ENCODE data around the gene MRM1.

Gene MRM1

DNA sequence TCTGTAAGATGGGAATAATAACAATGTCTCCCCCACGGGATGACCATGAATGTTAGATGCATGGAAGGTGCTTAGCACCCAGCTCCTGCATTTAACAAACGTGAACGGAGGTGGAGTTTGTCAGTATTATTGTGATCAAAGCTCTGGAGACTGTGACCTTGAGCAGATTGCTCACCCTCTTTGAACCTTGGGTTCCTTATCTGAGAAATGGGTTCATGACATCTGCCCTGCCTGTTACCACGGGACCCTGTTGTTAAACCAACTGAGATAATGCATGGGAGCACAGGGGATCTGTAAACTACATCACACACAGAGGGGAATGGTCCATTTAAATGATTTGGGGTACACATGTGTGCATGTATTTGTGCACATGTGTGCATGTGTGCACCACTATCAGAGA lies 29.6 kb downstream of the MRM1 start:
- no peaks in the 10 kb centered on the region for H3K9me3 Mint-ChIP-seq
- peaks cover 0 to 3% of the 10 kb centered on the region in 2 donors for H3K36me3 Mint-ChIP-seq
- peaks cover 20 to 31% of the 10 kb centered on the region in 2 donors for H3K27me3 Mint-ChIP-seq
- DNase-seq (no peak), ATAC-seq (replicated peaks) (no peak)
- H3K4me1 Mint-ChIP-seq = peaks cover 4 to 10% of the 10 kb centered on the region in 2 donors
- no peak overlapping the region for H3K4me3 Mint-ChIP-seq
- H3K27ac Mint-ChIP-seq = no peak overlapping the region

DNA sequence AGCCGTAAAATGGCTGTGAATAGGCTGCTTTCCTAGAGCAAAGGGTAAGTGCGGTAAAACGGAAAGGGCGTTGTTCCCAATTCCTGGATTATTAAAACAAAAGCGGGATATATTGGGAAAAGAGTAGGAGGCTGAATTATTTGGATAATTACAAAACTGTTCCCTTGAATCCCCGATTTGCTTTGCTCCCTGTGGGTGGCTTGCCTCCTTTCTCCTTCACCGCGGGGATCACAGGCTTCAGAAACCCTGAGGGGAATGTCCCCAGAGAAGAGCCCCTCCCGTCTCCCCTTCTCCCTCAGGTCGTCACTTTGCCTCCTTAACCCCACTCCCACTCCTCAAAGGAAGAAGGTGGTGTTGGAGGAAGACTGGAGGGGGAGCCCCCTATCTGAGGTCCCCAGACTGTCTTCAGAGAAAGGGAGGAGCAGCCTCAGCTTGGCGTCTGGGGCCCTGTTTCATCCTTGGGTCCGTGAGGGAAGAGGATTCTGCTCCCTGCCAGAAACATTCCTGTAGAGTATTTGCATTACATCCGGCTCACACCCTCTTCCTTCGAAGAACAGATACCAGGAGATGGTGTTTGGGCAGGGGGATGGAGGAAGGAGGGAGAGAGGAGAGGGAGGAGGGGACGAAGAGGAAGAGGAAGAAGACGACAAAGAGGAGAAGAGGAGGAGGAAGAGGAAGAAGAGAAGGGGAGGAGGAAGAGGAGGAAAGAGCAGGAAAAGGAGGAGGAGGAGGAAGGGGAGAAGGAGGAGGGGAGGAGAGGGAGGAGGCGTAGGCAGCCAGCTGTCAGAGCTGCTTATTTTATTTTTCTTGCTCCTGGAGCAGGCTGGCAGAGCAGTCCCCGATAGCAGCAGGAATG lies 31.8 kb downstream of the MRM1 start:
- no peak for DNase-seq
- no peak overlapping the region for H3K27ac Mint-ChIP-seq
- peaks cover 0 to 3% of the 10 kb centered on the region in 2 donors for H3K36me3 Mint-ChIP-seq
- H3K27me3 Mint-ChIP-seq = peaks cover 23 to 40% of the 10 kb centered on the region in 2 donors
- no peak overlapping the region for H3K4me3 Mint-ChIP-seq
- H3K9me3 Mint-ChIP-seq = no peaks in the 10 kb centered on the region
- H3K4me1 Mint-ChIP-seq = peaks cover 4 to 10% of the 10 kb centered on the region in 2 donors
- no peak for ATAC-seq (replicated peaks)

DNA sequence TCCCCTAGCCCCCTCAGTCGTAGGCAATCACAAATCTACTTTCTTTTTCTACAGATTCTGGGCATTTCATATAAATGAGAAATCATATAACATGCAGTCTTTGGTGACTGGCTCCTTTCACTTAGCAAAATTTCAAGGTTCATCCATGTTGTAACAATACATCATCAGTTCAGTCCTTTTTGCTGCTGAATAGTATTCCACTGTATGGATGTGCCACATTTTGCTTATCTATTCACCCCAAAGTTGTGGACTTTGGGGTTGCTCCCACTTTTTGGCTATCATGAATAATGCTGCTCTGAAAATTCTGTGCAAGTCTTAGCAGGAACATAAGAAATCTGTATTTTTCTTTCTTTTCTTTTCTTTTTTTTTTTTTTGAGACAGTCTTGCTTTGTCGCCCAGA lies 39.0 kb downstream of the MRM1 start:
- Mint-ChIP-seq H3K27ac (no peak overlapping the region), H3K9me3 (no peaks in the 10 kb centered on the region), H3K36me3 (no peaks in the 10 kb centered on the region), H3K27me3 (peaks cover 62 to 77% of the 10 kb centered on the region in 2 donors), H3K4me1 (peaks cover 8 to 20% of the 10 kb centered on the region in 2 donors), H3K4me3 (no peak overlapping the region)
- no peak for ATAC-seq (replicated peaks)
- no peak for DNase-seq

DNA sequence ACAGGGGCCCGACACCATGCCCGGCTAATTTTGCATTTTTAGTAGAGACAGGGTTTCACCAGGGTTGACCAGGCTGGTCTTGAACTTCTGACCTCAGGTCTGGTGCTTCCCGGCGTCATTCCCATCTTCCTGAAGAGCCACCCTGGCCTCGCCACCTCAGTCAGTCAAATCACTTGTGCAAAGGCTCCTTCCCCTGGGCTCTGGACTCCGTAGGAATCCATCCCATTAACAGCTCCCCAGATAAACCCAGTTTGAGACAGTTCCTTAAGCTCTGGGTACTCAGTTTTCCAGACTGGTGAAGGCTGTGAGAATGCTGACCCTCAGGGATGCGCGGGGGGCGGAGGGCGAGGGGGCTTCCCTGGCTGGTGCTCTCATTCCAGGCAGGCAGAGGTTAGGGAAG lies 39.5 kb downstream of the MRM1 start:
- ATAC-seq (replicated peaks) (no peak), DNase-seq (no peak)
- no peak overlapping the region for H3K27ac Mint-ChIP-seq
- H3K36me3 Mint-ChIP-seq = no peaks in the 10 kb centered on the region
- no peaks in the 10 kb centered on the region for H3K9me3 Mint-ChIP-seq
- no peak overlapping the region for H3K4me3 Mint-ChIP-seq
- H3K4me1 Mint-ChIP-seq = peaks cover 8 to 20% of the 10 kb centered on the region in 2 donors
- H3K27me3 Mint-ChIP-seq = peaks cover 64 to 80% of the 10 kb centered on the region in 2 donors

- DNase-seq = no peak
- peak in 1 of 2 donors; percentile 12 for ATAC-seq (replicated peaks)
- Mint-ChIP-seq H3K27me3 (peaks cover 70 to 85% of the 10 kb centered on the region in 2 donors), H3K4me3 (peak overlapping the region; percentile 81 to 82), H3K36me3 (no peaks in the 10 kb centered on the region), H3K27ac (no peak overlapping the region), H3K9me3 (no peaks in the 10 kb centered on the region), H3K4me1 (peaks cover 8 to 20% of the 10 kb centered on the region in 2 donors)
Observed at GRCh38 chr17:36641331-36641876, 40.0 kb downstream of the MRM1 start.

- peaks cover 78 to 92% of the 10 kb centered on the region in 2 donors for H3K27me3 Mint-ChIP-seq
- no peaks in the 10 kb centered on the region for H3K9me3 Mint-ChIP-seq
- peaks cover 8 to 20% of the 10 kb centered on the region in 2 donors for H3K4me1 Mint-ChIP-seq
- no peaks in the 10 kb centered on the region for H3K36me3 Mint-ChIP-seq
- H3K4me3 Mint-ChIP-seq = peak overlapping the region; percentile 81 to 82
- peak; percentile 20 to 34 for ATAC-seq (replicated peaks)
- DNase-seq = no peak
- peak overlapping the region; percentile 52 for H3K27ac Mint-ChIP-seq
Observed at GRCh38 chr17:36641877-36642845, 40.8 kb downstream of the MRM1 start.

DNA sequence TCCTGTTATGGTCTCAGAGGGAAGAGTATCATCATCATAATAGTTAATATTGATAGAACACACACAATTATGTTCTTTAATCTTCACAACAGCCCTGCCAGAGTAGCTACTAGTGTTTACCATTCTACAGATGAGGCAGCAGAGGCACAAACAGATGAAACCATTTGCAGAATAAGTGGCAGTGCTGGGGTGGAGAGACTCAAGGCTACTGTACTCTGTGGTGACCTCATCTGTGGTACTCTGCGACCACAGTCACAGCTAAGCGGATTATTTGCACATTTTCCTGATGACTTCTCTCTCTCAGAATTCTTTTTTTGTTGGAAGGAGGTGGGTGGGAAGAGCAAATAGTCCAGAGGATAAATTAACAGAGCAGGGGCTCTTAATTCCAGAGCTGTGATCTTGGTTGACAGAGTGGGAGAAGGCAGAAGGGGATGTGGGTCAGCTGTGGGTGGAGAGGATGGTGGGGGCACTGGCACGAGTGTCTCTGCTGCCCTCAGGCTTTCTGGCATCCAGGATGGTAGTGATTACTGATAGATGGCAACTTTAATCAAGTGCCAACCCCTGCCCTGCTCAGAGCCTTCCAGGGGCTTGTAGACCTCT lies 41.8 kb downstream of the MRM1 start:
- Mint-ChIP-seq H3K4me1 (peaks cover 8 to 20% of the 10 kb centered on the region in 2 donors), H3K36me3 (no peaks in the 10 kb centered on the region), H3K4me3 (no peak overlapping the region), H3K9me3 (no peaks in the 10 kb centered on the region), H3K27me3 (peaks cover 75 to 93% of the 10 kb centered on the region in 2 donors), H3K27ac (no peak overlapping the region)
- DNase-seq (no peak), ATAC-seq (replicated peaks) (no peak)

- Mint-ChIP-seq H3K9me3 (no peaks in the 10 kb centered on the region), H3K27ac (no peak overlapping the region), H3K4me3 (no peak overlapping the region), H3K4me1 (peaks cover 8 to 20% of the 10 kb centered on the region in 2 donors), H3K36me3 (no peaks in the 10 kb centered on the region), H3K27me3 (peaks cover 70 to 98% of the 10 kb centered on the region in 2 donors)
- ATAC-seq (replicated peaks) (no peak), DNase-seq (no peak)
Observed at GRCh38 chr17:36645422-36645821, 44.0 kb downstream of the MRM1 start.

- peaks cover 66 to 95% of the 10 kb centered on the region in 2 donors for H3K27me3 Mint-ChIP-seq
Observed at GRCh38 chr17:36647636-36648035, 46.3 kb downstream of the MRM1 start.

GRCh38 chr17:36650096-36650775 lies 48.9 kb downstream of the MRM1 start:
- Mint-ChIP-seq H3K4me3 (no peak overlapping the region), H3K4me1 (no peaks in the 10 kb centered on the region), H3K9me3 (no peaks in the 10 kb centered on the region), H3K27ac (no peak overlapping the region), H3K36me3 (no peaks in the 10 kb centered on the region), H3K27me3 (peaks cover 62 to 90% of the 10 kb centered on the region in 2 donors)
- ATAC-seq (replicated peaks) = no peak
- no peak for DNase-seq

More at GRCh38 chr17:36647636-36648035, 46.3 kb downstream of the MRM1 start:
- no peak for DNase-seq
- Mint-ChIP-seq H3K4me1 (peaks cover 2 to 4% of the 10 kb centered on the region in 2 donors), H3K27ac (no peak overlapping the region), H3K9me3 (no peaks in the 10 kb centered on the region), H3K4me3 (no peak overlapping the region), H3K36me3 (no peaks in the 10 kb centered on the region)
- no peak for ATAC-seq (replicated peaks)

DNA sequence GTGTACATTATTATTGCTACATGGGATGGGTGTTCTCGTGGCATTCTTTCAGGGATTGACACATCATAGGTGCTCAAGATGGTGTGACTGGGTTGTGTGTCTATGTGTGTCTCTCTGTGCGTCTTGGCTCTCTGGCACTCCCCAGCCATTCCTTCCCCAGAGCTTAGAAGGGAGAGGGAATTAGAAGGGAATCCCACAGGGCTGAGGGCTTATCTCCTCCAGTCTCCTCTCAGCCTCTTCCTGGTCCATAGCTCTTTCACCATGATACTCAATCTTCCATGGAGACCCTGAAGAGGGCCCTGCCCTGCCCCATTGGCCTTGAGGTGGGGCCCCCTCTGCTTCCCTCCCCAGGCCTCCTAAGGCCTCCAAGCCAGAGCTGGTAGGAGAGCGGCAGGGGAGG lies 52.0 kb downstream of the MRM1 start:
- no peak for DNase-seq
- peaks cover 69 to 91% of the 10 kb centered on the region in 2 donors for H3K27me3 Mint-ChIP-seq
- H3K36me3 Mint-ChIP-seq = no peaks in the 10 kb centered on the region
- ATAC-seq (replicated peaks) = no peak
- peaks cover 12 to 13% of the 10 kb centered on the region in 2 donors for H3K4me1 Mint-ChIP-seq
- no peak overlapping the region for H3K27ac Mint-ChIP-seq
- no peaks in the 10 kb centered on the region for H3K9me3 Mint-ChIP-seq
- no peak overlapping the region for H3K4me3 Mint-ChIP-seq

GRCh38 chr17:36653856-36654255 lies 52.5 kb downstream of the MRM1 start:
- no peaks in the 10 kb centered on the region for H3K36me3 Mint-ChIP-seq
- ATAC-seq (replicated peaks) (no peak), DNase-seq (no peak)
- H3K4me3 Mint-ChIP-seq = no peak overlapping the region
- peaks cover 73 to 91% of the 10 kb centered on the region in 2 donors for H3K27me3 Mint-ChIP-seq
- no peak overlapping the region for H3K27ac Mint-ChIP-seq
- H3K9me3 Mint-ChIP-seq = no peaks in the 10 kb centered on the region
- H3K4me1 Mint-ChIP-seq = peaks cover 12 to 13% of the 10 kb centered on the region in 2 donors

- Mint-ChIP-seq H3K27ac (no peak overlapping the region), H3K27me3 (peaks cover 70 to 88% of the 10 kb centered on the region in 2 donors), H3K36me3 (no peaks in the 10 kb centered on the region), H3K4me3 (no peak overlapping the region), H3K4me1 (peaks cover 12 to 13% of the 10 kb centered on the region in 2 donors), H3K9me3 (no peaks in the 10 kb centered on the region)
- no peak for ATAC-seq (replicated peaks)
- DNase-seq = no peak
Observed at GRCh38 chr17:36655726-36656125, 54.3 kb downstream of the MRM1 start.
